ENCODE data around the gene MEIS1.

Gene MEIS1

DNA sequence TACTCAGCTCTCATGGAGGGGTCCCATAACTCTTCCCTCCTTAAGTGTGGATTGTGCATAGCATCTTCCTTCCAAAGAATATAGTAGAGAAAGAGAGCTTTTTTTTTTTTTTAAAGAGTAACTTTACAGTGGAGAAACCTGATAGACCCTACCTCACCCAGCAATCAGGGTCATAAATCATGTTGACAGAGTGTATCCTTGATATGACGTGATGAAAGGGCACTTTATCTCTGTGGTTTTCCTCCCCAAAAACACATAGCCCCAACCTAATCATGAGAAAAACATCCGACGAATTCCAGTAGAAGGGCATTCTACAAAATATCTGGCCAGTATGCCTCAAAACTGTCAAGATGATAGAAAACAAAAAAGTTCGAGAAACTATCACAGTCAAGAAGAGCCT, 29.5 kb upstream of the MEIS1 start:
- Histone ChIP-seq H3K9me3 (ENCODE audit: severe bottlenecking) (no peaks in the 10 kb centered on the region), H3K27me3 (ENCODE audit: insufficient read depth, low read depth, severe bottlenecking) (peaks cover 52% of the 10 kb centered on the region), H3K4me3 (ENCODE audit: low read depth, low read length) (no peak overlapping the region), H3K36me3 (no peaks in the 10 kb centered on the region), H3K27ac (no peak overlapping the region)
- DNase-seq, result no peak
- TF ChIP-seq, protein P1, sequence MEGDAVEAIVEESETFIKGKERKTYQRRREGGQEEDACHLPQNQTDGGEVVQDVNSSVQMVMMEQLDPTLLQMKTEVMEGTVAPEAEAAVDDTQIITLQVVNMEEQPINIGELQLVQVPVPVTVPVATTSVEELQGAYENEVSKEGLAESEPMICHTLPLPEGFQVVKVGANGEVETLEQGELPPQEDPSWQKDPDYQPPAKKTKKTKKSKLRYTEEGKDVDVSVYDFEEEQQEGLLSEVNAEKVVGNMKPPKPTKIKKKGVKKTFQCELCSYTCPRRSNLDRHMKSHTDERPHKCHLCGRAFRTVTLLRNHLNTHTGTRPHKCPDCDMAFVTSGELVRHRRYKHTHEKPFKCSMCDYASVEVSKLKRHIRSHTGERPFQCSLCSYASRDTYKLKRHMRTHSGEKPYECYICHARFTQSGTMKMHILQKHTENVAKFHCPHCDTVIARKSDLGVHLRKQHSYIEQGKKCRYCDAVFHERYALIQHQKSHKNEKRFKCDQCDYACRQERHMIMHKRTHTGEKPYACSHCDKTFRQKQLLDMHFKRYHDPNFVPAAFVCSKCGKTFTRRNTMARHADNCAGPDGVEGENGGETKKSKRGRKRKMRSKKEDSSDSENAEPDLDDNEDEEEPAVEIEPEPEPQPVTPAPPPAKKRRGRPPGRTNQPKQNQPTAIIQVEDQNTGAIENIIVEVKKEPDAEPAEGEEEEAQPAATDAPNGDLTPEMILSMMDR (IDR thresholded peaks at IDR 0.05; ENCODE audit: low read depth, low read length), result no peak

DNA sequence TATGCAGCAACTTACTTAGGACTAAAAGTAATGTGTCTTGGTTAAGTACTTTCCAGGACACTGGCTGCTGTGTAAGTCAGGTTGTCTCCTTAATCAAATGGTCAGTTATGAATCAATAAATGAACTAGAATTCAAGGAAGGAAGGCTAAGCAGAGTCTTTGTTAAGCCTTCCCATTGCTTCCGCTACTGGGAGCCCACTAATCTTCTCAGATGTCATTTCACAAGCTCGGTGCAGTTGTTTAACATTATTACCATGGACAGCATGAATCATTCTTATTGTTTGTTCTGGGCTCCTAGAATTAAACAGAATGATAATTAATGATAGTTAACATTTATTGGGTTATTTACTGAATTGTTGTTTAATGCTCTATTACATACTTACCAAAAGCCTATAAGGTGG, 26.0 kb upstream of the MEIS1 start:
- TF ChIP-seq, protein P1 (IDR thresholded peaks at IDR 0.05; ENCODE audit: low read depth, low read length), result no peak
- peaks cover 60% of the 10 kb centered on the region for H3K27me3 ChIP-seq (ENCODE audit: insufficient read depth, low read depth, severe bottlenecking)
- H3K36me3 ChIP-seq, result no peaks in the 10 kb centered on the region
- no peaks in the 10 kb centered on the region for H3K9me3 ChIP-seq (ENCODE audit: severe bottlenecking)
- no peak overlapping the region for H3K4me3 ChIP-seq (ENCODE audit: low read depth, low read length)
- no peak for DNase-seq
- H3K27ac ChIP-seq, result no peak overlapping the region

DNA sequence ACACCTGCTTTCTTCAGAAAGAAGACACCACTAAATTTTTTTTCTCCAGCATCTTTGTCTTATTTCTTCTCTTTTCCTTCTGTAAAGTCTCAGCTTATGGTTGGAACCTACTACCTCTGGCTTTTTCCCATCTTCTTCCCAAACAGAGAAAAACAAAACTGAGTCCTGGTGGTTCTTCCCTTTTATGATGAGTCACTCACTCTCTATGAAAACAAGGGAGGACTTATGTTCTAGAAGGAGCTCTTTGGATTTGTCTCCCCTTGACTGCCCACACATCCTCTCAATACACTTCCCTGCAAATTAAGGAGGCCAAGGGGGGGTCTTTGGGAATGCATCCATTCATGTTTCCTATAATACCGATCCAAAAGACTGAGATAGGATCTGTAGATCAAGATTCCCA, 22.1 kb upstream of the MEIS1 start:
- H3K4me3 ChIP-seq (ENCODE audit: low read depth, low read length), result no peak overlapping the region
- TF ChIP-seq, protein P1 (IDR thresholded peaks at IDR 0.05; ENCODE audit: low read depth, low read length), result no peak
- no peaks in the 10 kb centered on the region for H3K36me3 ChIP-seq
- DNase-seq, result no peak
- H3K27ac ChIP-seq, result no peak overlapping the region
- H3K9me3 ChIP-seq (ENCODE audit: severe bottlenecking), result no peaks in the 10 kb centered on the region
- H3K27me3 ChIP-seq (ENCODE audit: insufficient read depth, low read depth, severe bottlenecking), result peaks cover 80% of the 10 kb centered on the region

DNA sequence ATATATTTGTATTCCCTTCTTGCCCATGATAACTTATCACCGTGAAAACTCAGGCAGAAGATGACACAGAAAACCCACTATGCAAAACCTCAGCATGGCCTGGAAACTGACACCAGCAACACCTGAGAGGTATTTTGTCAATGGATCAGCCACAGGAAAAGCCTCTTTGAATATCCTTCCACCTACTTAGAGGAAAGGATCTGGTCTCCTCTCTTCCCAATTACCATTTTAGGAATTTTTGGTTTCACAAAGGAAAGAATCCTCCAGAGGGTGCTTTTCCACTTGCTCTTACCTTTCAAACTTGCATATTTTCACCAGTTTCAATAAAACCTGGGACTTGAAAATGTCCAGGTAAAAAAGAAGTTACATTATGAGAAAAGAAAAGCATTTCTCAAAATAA, 20.0 kb upstream of the MEIS1 start:
- Histone ChIP-seq H3K4me3 (ENCODE audit: low read depth, low read length) (no peak overlapping the region), H3K27ac (no peak overlapping the region), H3K36me3 (no peaks in the 10 kb centered on the region), H3K9me3 (ENCODE audit: severe bottlenecking) (no peaks in the 10 kb centered on the region), H3K27me3 (ENCODE audit: insufficient read depth, low read depth, severe bottlenecking) (peaks cover 86% of the 10 kb centered on the region)
- no peak for DNase-seq
- TF ChIP-seq, protein P1 (IDR thresholded peaks at IDR 0.05; ENCODE audit: low read depth, low read length), result no peak

DNA sequence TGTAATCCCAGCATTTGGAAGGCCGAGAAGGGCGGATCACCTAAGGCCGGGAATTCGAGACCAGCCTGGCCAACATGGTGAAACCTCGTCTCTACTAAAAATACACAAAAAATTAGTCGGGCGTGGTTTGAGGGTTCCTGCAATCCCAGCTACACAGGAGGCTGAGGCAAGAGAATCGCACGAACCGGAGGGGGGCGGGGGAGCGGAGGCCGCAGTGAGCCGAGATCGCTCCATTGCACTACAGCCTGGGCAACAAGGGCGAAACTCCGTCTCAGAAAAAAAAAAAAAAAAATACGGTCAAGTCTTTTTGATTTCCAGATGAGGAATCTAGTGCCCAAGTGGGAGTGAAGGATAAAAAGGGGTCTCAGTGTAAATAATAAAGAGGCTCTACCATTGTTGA, 16.5 kb upstream of the MEIS1 start:
- Histone ChIP-seq H3K4me3 (ENCODE audit: low read depth, low read length) (no peak overlapping the region), H3K27me3 (ENCODE audit: insufficient read depth, low read depth, severe bottlenecking) (peaks cover 94% of the 10 kb centered on the region), H3K36me3 (no peaks in the 10 kb centered on the region), H3K9me3 (ENCODE audit: severe bottlenecking) (no peaks in the 10 kb centered on the region), H3K27ac (no peak overlapping the region)
- TF ChIP-seq, protein P1 (IDR thresholded peaks at IDR 0.05; ENCODE audit: low read depth, low read length), result no peak
- no peak for DNase-seq

DNA sequence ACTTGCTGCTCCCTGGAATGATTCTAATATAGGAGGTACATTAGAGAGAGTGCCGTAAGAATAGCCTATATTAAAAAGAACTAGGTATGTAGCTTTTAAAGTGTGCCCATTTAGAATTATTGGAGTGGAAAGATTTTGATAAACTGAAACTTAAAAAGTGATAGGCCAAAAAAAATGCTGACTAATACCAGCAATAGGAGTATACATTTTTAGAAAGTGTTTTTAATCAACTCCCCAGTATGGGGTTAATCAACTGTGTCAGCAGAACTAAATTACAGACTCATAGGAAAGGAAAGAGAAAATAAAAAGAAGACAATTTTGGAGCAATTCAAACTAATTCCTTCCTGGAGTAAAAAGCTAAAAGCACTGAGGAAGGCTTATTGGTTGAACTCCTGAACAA, 13.3 kb upstream of the MEIS1 start:
- no peak for DNase-seq
- Histone ChIP-seq H3K4me3 (ENCODE audit: low read depth, low read length) (no peak overlapping the region), H3K36me3 (no peaks in the 10 kb centered on the region), H3K27me3 (ENCODE audit: insufficient read depth, low read depth, severe bottlenecking) (peaks cover 99% of the 10 kb centered on the region), H3K27ac (no peak overlapping the region), H3K9me3 (ENCODE audit: severe bottlenecking) (peaks cover 2% of the 10 kb centered on the region)
- TF ChIP-seq, protein P1 (IDR thresholded peaks at IDR 0.05; ENCODE audit: low read depth, low read length), result no peak
